GM10248 (cell line): ENCODE results near the gene SLC28A1.

Experiments used
- CTCF ChIA-PET: fragments of 300-600 bp; sonication (Branson Sonifier 250); formaldehyde crosslinking; extraction: SDS; loops from one replicate; lab custom pipeline; 2021; ENCODE audit warnings: antibody characterized with exemption; lab: Yijun Ruan, JAX
- POLR2A ChIA-PET: fragments of 350-650 bp; sonication (Branson Sonifier 250); formaldehyde crosslinking; extraction: SDS; loops from one replicate; lab custom pipeline; 2020; ENCODE audit warnings: antibody characterized with exemption; lab: Yijun Ruan, JAX
- DNase-seq: peaks from one replicate; pipeline ENCODE4 v3.0.0; 2012; ENCODE audit errors: extremely low spot score
- CTCF ChIP-seq: IDR thresholded peaks from 2 replicates; pipeline ENCODE4 v1.5.1; 2012; ENCODE audit warnings: mild to moderate bottlenecking, low read depth; ENCODE audit errors: extremely low read depth, missing control alignments, control extremely low read depth

SLC28A1 gene

GRCh38 chr15:84914351-84914750 is 29.9 kb downstream of the SLC28A1 start:
- TF ChIP-seq CTCF = no peak
- ChIA-PET CTCF (interaction anchor here (0.7 to 4.4 kb wide), 4 partner anchors 13 to 343 kb away, joined by 3 to 34 read pairs (median 4); no protein-coding TSS in a partner anchor), POLR2A (no interaction called here)
- no peak for DNase-seq

GRCh38 chr15:84914909-84915605 is 30.6 kb downstream of the SLC28A1 start:
- no peak for TF ChIP-seq CTCF
- CTCF ChIA-PET = interaction anchor here (0.7 to 4.4 kb wide), 6 partner anchors 8 to 344 kb away, joined by 3 to 34 read pairs (median 4); no protein-coding TSS in a partner anchor
- peak; percentile 89 for DNase-seq

GRCh38 chr15:84915606-84915958 is 31.1 kb downstream of the SLC28A1 start:
- ChIA-PET CTCF (interaction anchor here (1.0 to 4.4 kb wide), 5 partner anchors 8 to 326 kb away, joined by 3 to 34 read pairs (median 3); no protein-coding TSS in a partner anchor), POLR2A (no interaction called here)

More at GRCh38 chr15:84914909-84915605, 30.6 kb downstream of the SLC28A1 start:
- POLR2A ChIA-PET = no interaction called here

DNA sequence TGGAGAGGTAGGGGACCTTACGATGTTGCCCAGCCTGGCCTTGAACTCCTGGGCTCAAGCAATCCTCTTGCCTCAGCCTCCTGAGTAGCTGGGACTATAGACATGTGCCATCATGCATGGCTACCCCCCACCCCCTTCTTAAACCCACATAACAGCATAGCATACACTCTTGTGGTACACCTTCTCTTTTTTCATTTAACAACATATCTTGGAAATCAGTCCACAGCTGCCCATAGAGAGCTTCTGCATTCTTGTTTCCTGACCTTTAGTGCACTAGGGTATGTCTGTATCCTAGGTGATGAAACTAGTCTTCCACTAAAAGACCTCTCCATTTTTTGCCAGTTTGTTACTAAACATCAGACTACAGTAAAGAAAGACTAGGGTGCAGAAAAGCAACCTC is 33.0 kb downstream of the SLC28A1 start:
- TF ChIP-seq CTCF = no peak
- POLR2A ChIA-PET = no interaction called here
- no peak for DNase-seq
- CTCF ChIA-PET = interaction anchor here (1.2 to 4.4 kb wide), 2 partner anchors 10 to 330 kb away, joined by 4 to 34 read pairs; no protein-coding TSS in a partner anchor

More at GRCh38 chr15:84915606-84915958, 31.1 kb downstream of the SLC28A1 start:
- no peak for DNase-seq
- no peak for TF ChIP-seq CTCF

DNA sequence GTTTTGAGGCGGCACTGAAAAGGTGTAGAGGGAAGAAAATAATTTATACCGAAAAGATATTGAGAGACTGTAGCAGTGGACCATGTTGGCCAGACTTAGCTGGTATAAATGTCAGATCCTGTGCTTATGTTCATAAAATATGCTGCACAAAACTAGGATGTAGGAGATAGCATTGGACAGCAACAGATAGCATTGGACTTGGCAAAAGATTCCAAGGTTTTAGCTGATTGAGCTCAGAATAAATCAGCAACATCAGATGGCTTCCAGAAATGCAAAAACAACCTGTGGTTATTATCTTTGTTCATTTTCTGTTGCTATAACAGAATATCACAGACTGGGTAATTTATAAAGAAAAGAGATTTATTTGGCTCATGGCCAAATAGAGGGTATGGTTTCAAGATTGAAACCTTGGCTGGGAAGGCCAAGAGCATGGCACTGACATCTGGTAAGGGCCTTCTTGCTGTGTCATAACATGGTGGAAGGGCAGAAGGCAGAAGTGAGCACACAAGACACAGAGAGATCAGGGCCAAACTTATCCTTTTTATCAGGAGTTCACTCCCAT is 34.7 kb downstream of the SLC28A1 start:
- no peak for TF ChIP-seq CTCF
- ChIA-PET POLR2A (no interaction called here), CTCF (interaction anchor here (1.8 kb wide), 2 partner anchors 9 to 320 kb away, joined by 4 to 14 read pairs; no protein-coding TSS in a partner anchor)
- no peak for DNase-seq

GRCh38 chr15:84921121-84921520 is 36.7 kb downstream of the SLC28A1 start:
- DNase-seq = no peak
- CTCF ChIA-PET = interaction anchor here (1.2 kb wide), 1 partner anchor 350 kb away, joined by 3 read pairs; no protein-coding TSS in a partner anchor
- POLR2A ChIA-PET = no interaction called here
- TF ChIP-seq CTCF = no peak
